Fibroblast of villous mesenchyme (primary cell): ENCODE results near the gene PNLIP. TPM values are rescaled to one million over a fixed set of nuclear protein-coding genes. Genes with fewer than 3 reads are reported as not detected.

ENCODE experiments used
- DNase-seq: peaks from one replicate; pipeline ENCODE4 v3.0.0-alpha.2; 2010; ENCODE audit warnings: low read depth
- H3K4me3 ChIP-seq: 2 replicates; pipeline ENCODE4 v1.5.1; 2011; ENCODE audit warnings: low read depth, mild to moderate bottlenecking, low read length
- CTCF ChIP-seq: IDR thresholded peaks from 2 replicates; pipeline ENCODE4 v1.5.1; 2012; ENCODE audit warnings: low read depth, mild to moderate bottlenecking, low read length; ENCODE audit not compliant: insufficient read depth
- total RNA-seq: library from RNA; depleted of rRNA; stranded (reverse); fragments of >200 nt; gene quantifications from 2 replicates; pipeline ENCODE4 v1.2.3, GENCODE V29; 2012

The PNLIP gene
- total RNA-seq, 1 donor = not detected

- no peak for TF ChIP-seq CTCF
- H3K4me3 ChIP-seq = no peak overlapping the region
- DNase-seq = no peak
These were observed 609 bp upstream of the PNLIP start for GRCh38 chr10:116545122-116545521.

- DNase-seq = no peak
- no peak for TF ChIP-seq CTCF
- H3K4me3 ChIP-seq = no peak overlapping the region
These were observed 2.6 kb downstream of the PNLIP start for GRCh38 chr10:116548301-116548700.

- H3K4me3 ChIP-seq = no peak overlapping the region
- no peak for DNase-seq
- no peak for TF ChIP-seq CTCF
These were observed 7.7 kb downstream of the PNLIP start for GRCh38 chr10:116553378-116553980.

DNA sequence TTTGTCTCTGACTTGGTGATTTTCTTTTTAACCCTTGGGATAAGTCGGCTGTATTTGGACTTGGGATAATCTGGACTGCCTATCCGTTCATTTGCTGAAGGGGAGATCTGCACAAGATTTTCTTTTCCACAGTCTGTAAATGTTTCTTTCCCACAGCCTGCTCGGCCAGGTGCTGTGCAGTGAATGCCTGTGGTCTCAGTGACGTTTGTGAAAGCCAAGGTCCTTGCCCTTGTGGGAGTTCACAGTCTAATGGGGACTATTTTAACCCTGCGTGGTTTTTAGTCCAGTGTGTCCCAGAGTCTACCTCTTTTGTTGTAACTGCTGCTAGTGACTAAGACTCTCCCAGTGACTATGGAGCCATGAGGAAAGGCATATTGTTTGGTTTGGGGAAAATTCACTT is 8.9 kb downstream of the PNLIP start:
- no peak for DNase-seq
- no peak for TF ChIP-seq CTCF
- H3K4me3 ChIP-seq = no peak overlapping the region

DNA sequence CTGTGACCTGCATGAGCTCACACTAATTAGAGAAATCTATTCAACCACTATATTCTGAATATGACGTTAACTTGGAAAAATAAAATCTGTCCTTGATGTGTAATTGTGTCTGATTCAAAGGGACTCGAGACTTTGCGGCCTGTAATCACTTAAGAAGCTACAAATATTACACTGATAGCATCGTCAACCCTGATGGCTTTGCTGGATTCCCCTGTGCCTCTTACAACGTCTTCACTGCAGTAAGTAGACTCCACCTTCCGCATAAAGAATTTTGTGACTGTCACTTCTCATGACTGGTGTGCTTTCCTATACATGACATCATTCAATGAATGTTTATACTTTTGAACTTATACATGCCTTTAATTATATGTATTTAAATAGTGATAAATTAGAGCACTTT is 10.1 kb downstream of the PNLIP start:
- no peak for DNase-seq
- no peak overlapping the region for H3K4me3 ChIP-seq
- no peak for TF ChIP-seq CTCF

DNA sequence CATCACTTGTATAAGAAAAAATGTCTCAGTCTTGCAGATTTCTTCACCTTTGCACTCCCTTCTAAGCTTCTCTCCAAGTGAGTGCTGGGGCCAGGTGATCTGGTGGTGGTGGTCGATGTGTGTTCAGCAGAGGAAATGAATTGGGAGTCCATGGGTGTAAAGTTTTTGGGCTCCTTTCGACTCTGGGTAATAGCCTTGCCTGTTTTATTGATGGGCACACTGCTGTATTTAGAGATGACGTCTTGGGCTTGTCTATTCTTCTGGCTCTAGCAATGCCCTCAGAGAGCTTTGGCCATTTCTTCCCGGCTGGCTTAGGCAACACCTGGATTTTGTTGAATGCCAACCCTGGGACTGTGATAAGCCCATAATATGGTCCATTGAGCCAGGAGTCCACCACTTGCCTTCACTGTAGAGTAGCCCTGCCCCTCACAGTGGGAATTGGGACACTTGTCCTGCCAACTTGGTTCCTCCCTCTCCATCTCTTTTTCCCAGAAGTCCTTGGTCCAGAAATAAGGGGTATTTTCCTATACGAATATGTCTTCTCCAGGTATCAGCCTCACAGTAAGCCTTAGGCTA is 11.7 kb downstream of the PNLIP start:
- no peak for DNase-seq
- TF ChIP-seq CTCF = no peak

DNA sequence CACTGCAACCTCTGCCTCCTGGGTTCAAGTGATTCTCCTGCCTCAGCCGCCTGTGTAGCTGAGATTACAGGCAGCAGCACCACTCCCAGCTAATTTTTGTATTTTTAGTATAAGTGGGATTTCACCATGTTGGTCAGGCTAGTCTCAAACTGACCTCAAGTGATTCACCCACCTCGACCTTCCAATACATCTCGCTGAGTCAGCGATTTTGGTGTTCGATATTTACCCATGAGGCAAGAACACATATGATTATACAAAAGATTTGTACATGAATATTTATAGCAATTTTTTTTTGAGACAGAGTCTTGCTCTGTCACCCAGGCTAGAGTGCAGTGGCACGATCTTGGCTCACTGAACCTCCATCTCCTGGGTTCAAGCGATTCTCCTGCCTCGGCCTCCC is 19.8 kb downstream of the PNLIP start:
- TF ChIP-seq CTCF = no peak
- H3K4me3 ChIP-seq = no peak overlapping the region
- no peak for DNase-seq

More for the DNA sequence above, 11.7 kb downstream of the PNLIP start:
- H3K4me3 ChIP-seq = no peak overlapping the region
